A549 (cell line): Measurements from ENCODE around the gene IL17A. TPM values are rescaled to one million over a fixed set of nuclear protein-coding genes. Genes with fewer than 3 reads are reported as not detected.

Experiments
- ATAC-seq, 2 experiments: fragments of 200-7000 bp in 1 of 2; fragments of >200 bp in 1 of 2; cut with Nextera tagmentation in 1 of 2; cut with Tn5 transposase in 1 of 2; 3 replicates each; pipeline versions ENCODE4 v1.8.0 to v1.9.1; 2018 to 2020; ENCODE audit warnings: mild to moderate bottlenecking in 1 of 2, moderate library complexity in 1 of 2
- CTCF ChIA-PET: fragments of 300-600 bp; sonication (Branson Sonifier 250); formaldehyde crosslinking; extraction: SDS; loops from one replicate; lab custom pipeline; 2021; ENCODE audit warnings: antibody characterized with exemption, inconsistent platforms; lab: Yijun Ruan, JAX
- POLR2A ChIA-PET: fragments of 350-600 bp; formaldehyde crosslinking; extraction: SDS; loops from one replicate; lab custom pipeline; 2021; ENCODE audit warnings: antibody characterized with exemption, inconsistent platforms; lab: Yijun Ruan, JAX
- DNase-seq, 2 experiments: peaks; one replicate each; pipeline versions ENCODE4 v3.0.0 to v3.0.0-alpha.2; 2011 to 2016; ENCODE audit warnings: low read depth in 1 of 2, low spot score in 1 of 2
- FAIRE-seq: peaks from 2 replicates; lab custom pipeline; 2011; peaks lifted over from hg19 to GRCh38; lab: Jason Lieb, UNC
- H3K27ac ChIP-seq, 2 experiments: fragments of >200 bp; sonication (Bioruptor Twin); formaldehyde crosslinking; 3 replicates each; pipeline ENCODE4 v1.5.1; 2016 to 2017
- H3K4me1 ChIP-seq: fragments of >200 bp; sonication (Bioruptor Twin); formaldehyde crosslinking; 3 replicates; pipeline ENCODE4 v1.6.1; 2016
- H3K4me2 ChIP-seq: fragments of >200 bp; sonication (Bioruptor Twin); formaldehyde crosslinking; 3 replicates; pipeline ENCODE4 v1.6.1; 2016
- H3K4me3 ChIP-seq: fragments of >200 bp; sonication (Bioruptor Twin); formaldehyde crosslinking; 3 replicates; pipeline ENCODE4 v1.5.1; 2016
- H3K9me3 ChIP-seq: fragments of >200 bp; sonication (Bioruptor Twin); formaldehyde crosslinking; 3 replicates; pipeline ENCODE4 v1.6.1; 2016
- BCL3 ChIP-seq: fragments of >200 bp; sonication (Bioruptor Twin); formaldehyde crosslinking; IDR thresholded peaks from 3 replicates; pipeline ENCODE4 v1.6.1; 2016
- CBX8 ChIP-seq: fragments of 200-600 bp; sonication (generic); IDR thresholded peaks from 2 replicates; pipeline ENCODE4 v1.6.1; 2016
- CHD4 ChIP-seq: fragments of 200-600 bp; sonication (generic); IDR thresholded peaks from 2 replicates; pipeline ENCODE4 v1.6.1; 2016; ENCODE audit warnings: antibody characterized with exemption, mild to moderate bottlenecking, borderline replicate concordance
- E2F6 ChIP-seq: IDR thresholded peaks from 2 replicates; pipeline ENCODE4 v1.6.1; 2012; ENCODE audit warnings: low read depth, borderline replicate concordance
- HES2 ChIP-seq: fragments of >200 bp; sonication (Bioruptor Twin); formaldehyde crosslinking; IDR thresholded peaks from 2 replicates; pipeline ENCODE4 v1.6.1; 2016
- HEYL ChIP-seq: fragments of 250-450 bp; sonication (Bioruptor Pico); IDR thresholded peaks from 2 replicates; pipeline ENCODE4 v1.8.0; 2021; ENCODE audit warnings: mild to moderate bottlenecking, moderate library complexity
- JUNB ChIP-seq: fragments of >200 bp; sonication (Bioruptor Twin); formaldehyde crosslinking; IDR thresholded peaks from 2 replicates; pipeline ENCODE4 v1.6.1; 2016
- KDM1A ChIP-seq: fragments of 200-600 bp; sonication (generic); IDR thresholded peaks from 2 replicates; pipeline ENCODE4 v1.6.1; 2016; ENCODE audit warnings: low read depth, mild to moderate bottlenecking
- MAFK ChIP-seq: fragments of 450-650 bp; IDR thresholded peaks from 2 replicates; pipeline ENCODE4 v1.6.1; 2014; ENCODE audit not compliant: partially characterized antibody
- MYC ChIP-seq: IDR thresholded peaks from 2 replicates; pipeline ENCODE4 v1.6.1; 2012; ENCODE audit warnings: mild to moderate bottlenecking, inconsistent platforms, low read length, improper control_type of control experiment, borderline replicate concordance
- NPAS2 ChIP-seq: fragments of 250-450 bp; sonication (Bioruptor Pico); IDR thresholded peaks from 2 replicates; pipeline ENCODE4 v1.8.0; 2022; ENCODE audit warnings: mild to moderate bottlenecking, moderate library complexity, borderline replicate concordance
- NR3C1 ChIP-seq: fragments of >200 bp; sonication (Bioruptor Twin); formaldehyde crosslinking; IDR thresholded peaks from 3 replicates; pipeline ENCODE4 v1.6.1; 2017
- PBX3 ChIP-seq: IDR thresholded peaks from 2 replicates; pipeline ENCODE4 v1.6.1; 2012
- RAD21 ChIP-seq, 2 experiments: fragments of >200 bp in 1 of 2; sonication (Bioruptor Twin) in 1 of 2; formaldehyde crosslinking in 1 of 2; IDR thresholded peaks in 1 of 2; conservative IDR thresholded peaks in 1 of 2; 2 replicates in 1 of 2; 3 replicates in 1 of 2; pipeline ENCODE4 v1.6.1; 2012 to 2018; ENCODE audit warnings: inconsistent platforms in 1 of 2
- RCOR1 ChIP-seq: fragments of 150-350 bp; IDR thresholded peaks from 2 replicates; pipeline ENCODE4 v1.6.1; 2014; ENCODE audit warnings: antibody characterized with exemption, low read length, low read depth
- RFX5 ChIP-seq: fragments of 450-650 bp; IDR thresholded peaks from 2 replicates; pipeline ENCODE4 v1.7.1; 2014; ENCODE audit warnings: antibody characterized with exemption, mild to moderate bottlenecking, moderate library complexity
- RNF2 ChIP-seq: fragments of 200-600 bp; sonication (generic); IDR thresholded peaks from 2 replicates; pipeline ENCODE4 v1.6.1; 2016; ENCODE audit warnings: low read depth, mild to moderate bottlenecking, antibody characterized with exemption, moderate library complexity, borderline replicate concordance
- TFCP2L1 ChIP-seq: fragments of 250-450 bp; sonication (Bioruptor Pico); IDR thresholded peaks from 2 replicates; pipeline ENCODE4 v1.5.0; 2021; ENCODE audit warnings: mild to moderate bottlenecking
- ZSCAN20 ChIP-seq: fragments of 250-450 bp; sonication (Bioruptor Pico); IDR thresholded peaks from 2 replicates; pipeline ENCODE4 v1.8.0; 2022; ENCODE audit warnings: mild to moderate bottlenecking, moderate library complexity
- WGBS: methylation state at CpG from one replicate; pipeline ENCODE4 v1.1.6; 2017; ENCODE audit errors: missing lambda C conversion rate; 5-methylcytosine and 5-hydroxymethylcytosine counted together
- polyA plus RNA-seq, 4 experiments: library from polyadenylated mRNA; depleted of rRNA in 3 of 4; stranded (reverse); fragments of >200 nt; fragmentation: RNase III in 1 of 4; extraction: RNeasy Plus Mini Kit Qiagen cat#74134 plus additional on column Dnase treatment in 1 of 4; gene quantifications; 2 replicates in 3 of 4; 3 replicates in 1 of 4; pipeline ENCODE4 v1.2.3, GENCODE V29; 2011 to 2017

Gene IL17A
- polyA plus RNA-seq, 2 of the 4 experiments (the other 2 are of a cell fraction): not detected

GRCh38 chr6:52215787-52216186, 29.6 kb downstream of the IL17A start:
- Histone ChIP-seq H3K4me3 (no peak overlapping the region), H3K4me1 (no peaks in the 10 kb centered on the region), H3K4me2 (no peak overlapping the region), H3K27ac (no peak overlapping the region), H3K9me3 (no peaks in the 10 kb centered on the region)
- ChIA-PET POLR2A (no interaction called here), CTCF (no interaction called here)
- DNase-seq (no peak), FAIRE-seq (no peak), ATAC-seq (no peak)
- TF ChIP-seq E2F6 (no peak), PBX3 (no peak), JUNB (no peak), NR3C1 (no peak), ZSCAN20 (CRISPR knock-in tag) (no peak), RAD21 (conservative IDR thresholded peaks at IDR 0.05 in 1 of 2, IDR thresholded peaks at IDR 0.05 in 1 of 2) (no peak), CHD4 (no peak)

- WGBS: 53% methylated on average over 5 of the region's 5 CpGs
- no peak for TF ChIP-seq MYC
- TF ChIP-seq RNF2: no peak
- no peak for TF ChIP-seq KDM1A
- no peak for TF ChIP-seq TFCP2L1
- TF ChIP-seq HEYL: no peak
- TF ChIP-seq NR3C1: no peak
- no peak for TF ChIP-seq MAFK
- TF ChIP-seq CBX8: no peak
- TF ChIP-seq BCL3: no peak
- TF ChIP-seq RFX5: no peak
- no peak for FAIRE-seq
- ATAC-seq: no peak
- Histone ChIP-seq H3K4me1 (no peaks in the 10 kb centered on the region), H3K4me2 (no peak overlapping the region), H3K9me3 (no peaks in the 10 kb centered on the region), H3K27ac (no peak overlapping the region), H3K4me3 (no peak overlapping the region)
- ChIA-PET CTCF (no interaction called here), POLR2A (no interaction called here)
- no peak for DNase-seq
These were observed 30.9 kb downstream of the IL17A start for GRCh38 chr6:52216932-52217575.

GRCh38 chr6:52217761-52218160, 31.6 kb downstream of the IL17A start:
- CTCF ChIA-PET: no interaction called here
- FAIRE-seq: no peak
- WGBS: 0% methylated on average over 2 of the region's 2 CpGs
- no peak overlapping the region for H3K27ac ChIP-seq
- no peaks in the 10 kb centered on the region for H3K4me1 ChIP-seq
- no peaks in the 10 kb centered on the region for H3K9me3 ChIP-seq
- POLR2A ChIA-PET: no interaction called here
- no peak overlapping the region for H3K4me2 ChIP-seq
- no peak for DNase-seq
- no peak overlapping the region for H3K4me3 ChIP-seq
- no peak for ATAC-seq
- no peak for TF ChIP-seq HES2
- TF ChIP-seq, all 56 proteins: peak for 0

GRCh38 chr6:52221302-52221701, 35.1 kb downstream of the IL17A start:
- no peak for DNase-seq
- Histone ChIP-seq H3K4me3 (no peak overlapping the region), H3K27ac (no peak overlapping the region), H3K4me1 (no peaks in the 10 kb centered on the region)
- no peak for FAIRE-seq
- no peak for TF ChIP-seq NPAS2 (CRISPR knock-in tag)
- no peak for TF ChIP-seq BCL3
- TF ChIP-seq RCOR1: no peak
- TF ChIP-seq, all 56 proteins: peak for 0
- CTCF ChIA-PET: interaction anchor here (1.0 kb wide), 1 partner anchor 58 kb away, joined by 3 read pairs; no protein-coding TSS in a partner anchor
- no peak overlapping the region for H3K4me2 ChIP-seq
- 2% methylated on average over 3 of the region's 3 CpGs for WGBS
- no peaks in the 10 kb centered on the region for H3K9me3 ChIP-seq
- no peak for ATAC-seq
- POLR2A ChIA-PET: no interaction called here
